Nucleus accumbens (tissue), 56 donors: ENCODE measurements around the gene BTN3A1.
A peak's percentile ranks its signal among the peaks of the same experiment; 100 is the strongest.
"Not testable (repeated sequence)": the region's sequence is repeated elsewhere in the genome, so short reads cannot be mapped to it uniquely, and the experiment has no call there.

Source experiments
- DNase-seq, 56 donors: peaks; one replicate each; lab custom pipeline; 2025; lab: John Stamatoyannopoulos, UW

BTN3A1 gene

DNA sequence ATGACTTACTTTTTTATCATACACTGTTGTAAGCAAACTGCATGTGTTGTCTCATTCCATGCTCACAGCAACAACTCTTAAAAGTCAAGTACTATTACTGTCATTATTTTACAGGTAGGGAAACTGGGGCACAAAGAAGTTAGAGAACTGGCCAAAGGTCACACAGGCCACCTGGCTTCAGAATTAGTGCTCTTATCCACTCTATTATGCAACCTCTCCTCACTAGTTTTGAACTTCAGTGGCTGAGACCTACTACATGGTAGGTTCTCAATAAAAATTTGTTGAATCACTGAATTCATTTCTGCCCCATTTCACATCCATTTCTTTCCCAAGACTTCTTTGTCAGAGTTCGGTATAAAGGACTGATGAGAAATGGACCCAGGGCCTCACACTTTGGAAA lies 35.9 kb downstream of the BTN3A1 start:
- no peak for DNase-seq

- DNase-seq, result peak in 3 of 56 donors; percentile 1 to 3 (median 2)
Measured at GRCh38 chr6:26439151-26440125, 37.4 kb downstream of the BTN3A1 start.

- DNase-seq, result no peak
Measured at GRCh38 chr6:26440977-26441358, 38.9 kb downstream of the BTN3A1 start.

- DNase-seq, result no peak
Measured at GRCh38 chr6:26441977-26442376, 39.9 kb downstream of the BTN3A1 start.

DNA sequence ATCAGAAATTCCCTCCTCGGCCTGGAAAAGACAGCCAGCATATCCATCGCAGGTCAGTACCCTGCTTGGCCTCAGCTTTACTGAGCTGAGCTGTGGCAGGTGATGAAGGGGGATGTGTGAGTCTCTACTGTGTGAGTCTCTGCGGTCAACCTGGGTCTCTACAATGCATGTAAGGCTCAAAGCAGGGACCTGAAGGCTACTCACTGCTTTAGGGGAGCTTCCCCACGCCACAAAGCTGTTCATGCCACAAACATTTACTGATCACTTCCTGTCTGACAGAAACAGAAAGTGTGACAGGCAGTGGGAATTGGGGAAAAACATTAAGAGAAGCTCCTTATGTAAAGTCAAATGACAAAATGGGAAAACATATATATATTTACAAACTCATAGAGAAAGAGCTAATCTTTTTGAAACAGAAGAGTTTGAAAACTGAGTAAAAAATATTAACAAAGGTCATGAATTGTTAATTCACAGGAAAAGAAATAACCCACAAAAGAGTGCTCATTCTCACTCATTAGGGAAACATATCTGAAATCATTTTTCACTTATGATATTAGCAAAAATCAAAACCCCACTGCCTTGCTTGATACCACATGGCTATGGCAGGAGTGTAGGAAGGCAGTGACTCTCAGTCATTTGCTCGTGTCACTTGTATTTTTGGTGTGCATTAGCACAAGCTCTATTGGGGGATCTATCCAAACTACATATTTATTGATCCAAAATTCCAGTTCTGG lies 44.0 kb downstream of the BTN3A1 start:
- DNase-seq, result no peak

GRCh38 chr6:26447257-26447656 lies 45.2 kb downstream of the BTN3A1 start:
- DNase-seq, result no peak

DNA sequence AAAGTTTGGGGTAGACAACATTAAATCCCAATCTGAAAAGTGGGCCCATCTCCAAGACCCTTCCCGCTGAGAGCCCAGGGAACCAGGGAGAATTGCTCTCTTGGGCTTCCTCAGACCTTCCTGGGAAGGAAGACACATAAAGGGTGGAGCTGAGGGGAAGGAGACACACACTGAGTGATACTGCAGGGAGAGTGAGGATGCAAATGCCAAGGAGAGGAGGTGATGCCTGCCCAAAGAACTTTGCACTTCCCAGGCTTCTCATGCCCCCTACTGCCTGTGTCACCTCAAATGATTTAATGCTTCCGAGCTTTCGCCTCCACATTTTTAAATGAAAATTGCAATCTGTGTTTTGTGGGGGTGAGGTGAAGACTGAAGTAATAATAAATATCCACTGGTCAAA lies 48.2 kb downstream of the BTN3A1 start:
- DNase-seq, result no peak

DNA sequence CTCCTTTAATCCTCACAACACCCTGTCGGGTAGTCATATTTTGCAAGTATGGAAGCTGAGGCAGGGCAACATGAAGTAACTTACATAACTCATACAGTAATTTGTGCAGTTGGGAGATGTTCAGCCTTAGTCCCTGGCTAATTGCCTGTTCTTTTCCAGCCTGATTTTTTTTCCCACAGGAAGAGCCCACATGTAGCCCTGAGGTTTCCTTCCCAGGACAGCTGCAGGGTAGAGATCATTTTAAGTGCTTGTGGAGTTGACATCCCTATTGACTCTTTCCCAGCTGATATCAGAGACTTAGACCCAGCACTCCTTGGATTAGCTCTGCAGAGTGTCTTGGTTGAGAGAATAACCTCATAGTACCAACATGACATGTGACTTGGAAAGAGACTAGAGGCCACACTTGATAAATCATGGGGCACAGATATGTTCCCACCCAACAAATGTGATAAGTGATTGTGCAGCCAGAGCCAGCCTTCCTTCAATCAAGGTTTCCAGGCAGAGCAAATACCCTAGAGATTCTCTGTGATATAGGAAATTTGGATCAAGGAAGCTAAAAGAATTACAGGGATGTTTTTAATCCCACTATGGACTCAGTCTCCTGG lies 50.7 kb downstream of the BTN3A1 start:
- DNase-seq, result no peak

- no peak for DNase-seq
Measured at GRCh38 chr6:26454631-26455030, 52.6 kb downstream of the BTN3A1 start.

- no peak for DNase-seq
Measured at GRCh38 chr6:26455357-26455970, 53.4 kb downstream of the BTN3A1 start.

GRCh38 chr6:26457264-26457805 lies 55.3 kb downstream of the BTN3A1 start:
- DNase-seq, result peak in 32 of 56 donors; percentile 10 to 80 (median 44)

GRCh38 chr6:26457806-26458688 lies 56.0 kb downstream of the BTN3A1 start, which contains the start of gene BTN2A1:
Gene BTN2A1 (plus strand): TSS chr6:26457955. CDS start chr6:26458637, 682 bp downstream.
- DNase-seq, result peak; percentile 24 to 92 (median 72)

GRCh38 chr6:26459023-26459810 lies 57.1 kb downstream of the BTN3A1 start:
- no peak for DNase-seq

- not testable (repeated sequence) for DNase-seq
Measured at GRCh38 chr6:26461353-26461752, 59.3 kb downstream of the BTN3A1 start.

DNA sequence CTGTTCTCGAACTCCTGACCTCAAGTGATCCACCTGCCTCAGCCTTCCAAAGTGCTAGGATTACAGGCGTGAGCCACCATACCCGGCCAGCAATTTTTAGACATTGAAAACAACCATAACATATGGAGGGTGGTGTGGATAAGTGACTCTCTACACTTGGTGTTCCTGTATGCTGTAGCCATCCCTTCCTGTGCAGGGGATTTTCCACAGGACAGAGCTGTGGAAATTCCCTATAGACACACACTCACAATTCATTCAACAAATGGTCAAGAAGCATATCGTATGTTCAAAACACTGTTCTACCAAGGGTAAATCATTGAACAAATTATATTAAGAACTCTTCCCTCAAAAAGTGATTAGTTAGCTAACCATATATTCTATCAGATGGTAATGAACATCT lies 61.9 kb downstream of the BTN3A1 start:
- no peak for DNase-seq

DNA sequence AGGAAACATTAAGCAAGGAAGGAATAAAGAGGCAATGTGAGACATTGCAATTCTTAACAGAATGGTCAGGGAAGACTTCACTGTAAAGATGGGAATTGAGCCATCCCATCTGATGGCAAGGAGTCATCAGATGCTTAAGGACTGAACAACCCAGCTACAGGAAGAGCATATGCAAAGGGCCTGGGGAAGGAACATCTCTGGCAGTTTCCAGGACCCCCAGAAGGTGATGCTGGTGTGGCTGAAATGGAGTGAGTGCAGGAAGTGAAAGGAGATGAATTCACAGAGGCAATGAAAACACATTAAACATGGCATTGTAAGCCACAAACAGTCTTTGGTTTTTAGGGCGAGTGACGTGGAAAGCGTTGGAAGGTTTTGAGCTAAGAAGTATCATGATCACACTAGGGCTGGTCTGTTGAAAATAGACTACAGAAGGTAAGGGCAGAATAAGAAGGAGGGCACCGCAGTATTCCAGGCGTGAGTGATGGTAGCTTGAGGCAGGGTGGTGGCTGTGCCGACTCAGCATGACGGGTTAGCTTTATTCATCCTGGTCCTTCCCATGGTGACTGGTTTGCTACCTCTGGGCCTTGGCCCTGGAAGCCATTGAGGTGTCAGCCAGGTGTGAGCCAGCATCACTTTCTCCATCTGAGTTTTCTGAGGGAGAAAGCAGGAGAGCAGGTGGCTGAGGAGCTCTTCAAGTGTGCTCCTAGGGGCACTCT lies 62.5 kb downstream of the BTN3A1 start:
- DNase-seq, result no peak
